HG03342 (cell line): ENCODE data around the gene SPDYE16.
"Not testable (repeated sequence)": the region's sequence is repeated elsewhere in the genome, so short reads cannot be mapped to it uniquely, and the experiment has no call there.

ENCODE experiments used
- ATAC-seq: cut with Tn5 transposase; IDR thresholded peaks from one replicate; pipeline ENCODE4 v1.9.1; 2021; ENCODE audit warnings: mild to moderate bottlenecking, moderate library complexity; ENCODE audit not compliant: unreplicated experiment

The SPDYE16 gene

GRCh38 chr7:76543197-76543596 is at the start of gene SPDYE16:
Gene SPDYE16, minus strand, starts transcription at chr7:76543297. Its CDS starts 1,838 bp downstream, at chr7:76541459.
- not testable (repeated sequence) for ATAC-seq

- ATAC-seq, result not testable (repeated sequence)
These were observed 49.6 kb upstream of the SPDYE16 start for GRCh38 chr7:76592694-76593093.

- peak; percentile 72 for ATAC-seq
These were observed 48.7 kb upstream of the SPDYE16 start for GRCh38 chr7:76591602-76592304.

- not testable (repeated sequence) for ATAC-seq
These were observed 47.9 kb upstream of the SPDYE16 start for GRCh38 chr7:76591033-76591432.

GRCh38 chr7:76588586-76588985 is 45.5 kb upstream of the SPDYE16 start:
- not testable (repeated sequence) for ATAC-seq

- ATAC-seq, result not testable (repeated sequence)
These were observed 43.7 kb upstream of the SPDYE16 start for GRCh38 chr7:76586585-76587315.

GRCh38 chr7:76583636-76584281 is 40.7 kb upstream of the SPDYE16 start:
- ATAC-seq, result not testable (repeated sequence)

- not testable (repeated sequence) for ATAC-seq
These were observed 39.9 kb upstream of the SPDYE16 start for GRCh38 chr7:76582848-76583631.

GRCh38 chr7:76575919-76576655 is 33.0 kb upstream of the SPDYE16 start:
- ATAC-seq, result not testable (repeated sequence)

- not testable (repeated sequence) for ATAC-seq
These were observed 32.3 kb upstream of the SPDYE16 start for GRCh38 chr7:76575431-76575830.

- ATAC-seq, result not testable (repeated sequence)
These were observed 29.2 kb upstream of the SPDYE16 start for GRCh38 chr7:76572296-76572695.

GRCh38 chr7:76570324-76570775 is 27.3 kb upstream of the SPDYE16 start:
- not testable (repeated sequence) for ATAC-seq

- ATAC-seq, result not testable (repeated sequence)
These were observed 25.6 kb upstream of the SPDYE16 start for GRCh38 chr7:76568742-76569141.

GRCh38 chr7:76567753-76568152 is 24.7 kb upstream of the SPDYE16 start:
- ATAC-seq, result not testable (repeated sequence)

- not testable (repeated sequence) for ATAC-seq
These were observed 24.2 kb upstream of the SPDYE16 start for GRCh38 chr7:76567311-76567710.

GRCh38 chr7:76565001-76565400 is 21.9 kb upstream of the SPDYE16 start:
- ATAC-seq, result not testable (repeated sequence)

GRCh38 chr7:76561342-76561741 is 18.2 kb upstream of the SPDYE16 start:
- ATAC-seq, result not testable (repeated sequence)

- not testable (repeated sequence) for ATAC-seq
These were observed 17.1 kb upstream of the SPDYE16 start for GRCh38 chr7:76560157-76560556.

- not testable (repeated sequence) for ATAC-seq
These were observed 16.6 kb upstream of the SPDYE16 start for GRCh38 chr7:76559685-76560084.

GRCh38 chr7:76551992-76552391 is 8.9 kb upstream of the SPDYE16 start:
- not testable (repeated sequence) for ATAC-seq
